Dendritic cell treated with granulocyte-macrophage colony-stimulating factor and Interleukin-4, amounts not matched to agents 40 ng/mL and 50 ng/mL, for 4 days (primary cell): ENCODE measurements around the gene EXOC4.

Experiments used
- H3K27ac Mint-ChIP-seq: one replicate; pipeline ENCODE4 v1.8.0; 2022; ENCODE audit warnings: mild to moderate bottlenecking, mixed read lengths
- H3K27me3 Mint-ChIP-seq: one replicate; pipeline ENCODE4 v1.8.0; 2022; ENCODE audit warnings: mild to moderate bottlenecking, mixed read lengths
- H3K36me3 Mint-ChIP-seq: one replicate; pipeline ENCODE4 v1.8.0; 2022; ENCODE audit warnings: low read depth, mixed read lengths
- H3K4me1 Mint-ChIP-seq: one replicate; pipeline ENCODE4 v1.8.0; 2022; ENCODE audit warnings: low read depth, mixed read lengths
- H3K4me3 Mint-ChIP-seq: one replicate; pipeline ENCODE4 v1.8.0; 2022; ENCODE audit warnings: mild to moderate bottlenecking, moderate library complexity, mixed read lengths
- H3K9me3 Mint-ChIP-seq: one replicate; pipeline ENCODE4 v1.8.0; 2022; ENCODE audit warnings: mixed read lengths
- intact Hi-C: fragments of 100-400 bp; cut with micrococcal nuclease; formaldehyde crosslinking; loops from one replicate; pipeline ENCODE4 v1.15.0; 2022

The EXOC4 gene

GRCh38 chr7:133819695-133820094 is 566.8 kb downstream of the EXOC4 start:
- Mint-ChIP-seq H3K36me3 (peaks cover 39% of the 10 kb centered on the region), H3K9me3 (no peaks in the 10 kb centered on the region), H3K27ac (no peak overlapping the region), H3K27me3 (no peaks in the 10 kb centered on the region), H3K4me1 (no peaks in the 10 kb centered on the region), H3K4me3 (no peak overlapping the region)
- intact Hi-C loops: no loop called here

GRCh38 chr7:133820584-133820983 is 567.7 kb downstream of the EXOC4 start:
- Mint-ChIP-seq H3K9me3 (no peaks in the 10 kb centered on the region), H3K4me1 (no peaks in the 10 kb centered on the region), H3K27ac (no peak overlapping the region), H3K36me3 (peaks cover 39% of the 10 kb centered on the region), H3K27me3 (no peaks in the 10 kb centered on the region), H3K4me3 (no peak overlapping the region)
- intact Hi-C loops: no loop called here

- Mint-ChIP-seq H3K27ac (no peak overlapping the region), H3K4me1 (no peaks in the 10 kb centered on the region), H3K9me3 (no peaks in the 10 kb centered on the region), H3K4me3 (no peak overlapping the region), H3K27me3 (no peaks in the 10 kb centered on the region), H3K36me3 (peaks cover 39% of the 10 kb centered on the region)
- intact Hi-C loops: no loop called here
Observed at GRCh38 chr7:133821171-133821570, 568.3 kb downstream of the EXOC4 start.

GRCh38 chr7:133822001-133822641 is 569.2 kb downstream of the EXOC4 start:
- H3K9me3 Mint-ChIP-seq: no peaks in the 10 kb centered on the region
- H3K4me1 Mint-ChIP-seq: no peaks in the 10 kb centered on the region
- H3K4me3 Mint-ChIP-seq: no peak overlapping the region
- H3K27ac Mint-ChIP-seq: no peak overlapping the region
- no peaks in the 10 kb centered on the region for H3K27me3 Mint-ChIP-seq
- intact Hi-C loops: no loop called here
- H3K36me3 Mint-ChIP-seq: peaks cover 37% of the 10 kb centered on the region

- H3K27ac Mint-ChIP-seq: no peak overlapping the region
- intact Hi-C loops: no loop called here
Observed at GRCh38 chr7:133822868-133823552, 570.1 kb downstream of the EXOC4 start.

GRCh38 chr7:133824132-133824531 is 571.3 kb downstream of the EXOC4 start:
- no peak overlapping the region for H3K27ac Mint-ChIP-seq
- intact Hi-C loops: no loop called here
- no peaks in the 10 kb centered on the region for H3K4me1 Mint-ChIP-seq
- no peak overlapping the region for H3K4me3 Mint-ChIP-seq
- no peaks in the 10 kb centered on the region for H3K9me3 Mint-ChIP-seq
- no peaks in the 10 kb centered on the region for H3K27me3 Mint-ChIP-seq
- peaks cover 20% of the 10 kb centered on the region for H3K36me3 Mint-ChIP-seq

More at GRCh38 chr7:133822868-133823552, 570.1 kb downstream of the EXOC4 start:
- Mint-ChIP-seq H3K9me3 (no peaks in the 10 kb centered on the region), H3K4me1 (no peaks in the 10 kb centered on the region), H3K36me3 (peaks cover 30% of the 10 kb centered on the region), H3K4me3 (no peak overlapping the region), H3K27me3 (no peaks in the 10 kb centered on the region)

- Mint-ChIP-seq H3K4me3 (no peak overlapping the region), H3K36me3 (peaks cover 15% of the 10 kb centered on the region), H3K27me3 (no peaks in the 10 kb centered on the region), H3K9me3 (peaks cover 14% of the 10 kb centered on the region), H3K27ac (no peak overlapping the region), H3K4me1 (no peaks in the 10 kb centered on the region)
- intact Hi-C loops: no loop called here
Observed at GRCh38 chr7:133827707-133828623, 575.1 kb downstream of the EXOC4 start.

GRCh38 chr7:133828906-133829305 is 576.0 kb downstream of the EXOC4 start:
- H3K27me3 Mint-ChIP-seq: no peaks in the 10 kb centered on the region
- peaks cover 15% of the 10 kb centered on the region for H3K36me3 Mint-ChIP-seq

GRCh38 chr7:133829336-133829897 is 576.5 kb downstream of the EXOC4 start:
- Mint-ChIP-seq H3K36me3 (peaks cover 15% of the 10 kb centered on the region), H3K27me3 (no peaks in the 10 kb centered on the region), H3K9me3 (peaks cover 22% of the 10 kb centered on the region), H3K27ac (no peak overlapping the region), H3K4me3 (no peak overlapping the region), H3K4me1 (no peaks in the 10 kb centered on the region)
- intact Hi-C loops: no loop called here

More at GRCh38 chr7:133828906-133829305, 576.0 kb downstream of the EXOC4 start:
- H3K27ac Mint-ChIP-seq: no peak overlapping the region
- intact Hi-C loops: no loop called here
- H3K9me3 Mint-ChIP-seq: peaks cover 17% of the 10 kb centered on the region
- no peaks in the 10 kb centered on the region for H3K4me1 Mint-ChIP-seq
- H3K4me3 Mint-ChIP-seq: no peak overlapping the region

GRCh38 chr7:133830081-133830480 is 577.2 kb downstream of the EXOC4 start:
- Mint-ChIP-seq H3K4me3 (no peak overlapping the region), H3K4me1 (no peaks in the 10 kb centered on the region), H3K27me3 (no peaks in the 10 kb centered on the region), H3K9me3 (peaks cover 23% of the 10 kb centered on the region), H3K27ac (no peak overlapping the region), H3K36me3 (peaks cover 15% of the 10 kb centered on the region)
- intact Hi-C loops: no loop called here

GRCh38 chr7:133836666-133837065 is 583.8 kb downstream of the EXOC4 start:
- no peak overlapping the region for H3K4me3 Mint-ChIP-seq
- H3K4me1 Mint-ChIP-seq: no peaks in the 10 kb centered on the region
- no peak overlapping the region for H3K27ac Mint-ChIP-seq
- peaks cover 19% of the 10 kb centered on the region for H3K9me3 Mint-ChIP-seq
- H3K36me3 Mint-ChIP-seq: peaks cover 9% of the 10 kb centered on the region
- intact Hi-C loops: no loop called here
- no peaks in the 10 kb centered on the region for H3K27me3 Mint-ChIP-seq

GRCh38 chr7:133837224-133837623 is 584.3 kb downstream of the EXOC4 start:
- Mint-ChIP-seq H3K9me3 (peaks cover 14% of the 10 kb centered on the region), H3K4me3 (no peak overlapping the region), H3K27ac (no peak overlapping the region), H3K27me3 (no peaks in the 10 kb centered on the region), H3K4me1 (no peaks in the 10 kb centered on the region), H3K36me3 (peaks cover 5% of the 10 kb centered on the region)
- intact Hi-C loops: no loop called here

GRCh38 chr7:133839121-133839520 is 586.2 kb downstream of the EXOC4 start:
- Mint-ChIP-seq H3K27ac (no peak overlapping the region), H3K9me3 (peaks cover 4% of the 10 kb centered on the region), H3K36me3 (no peaks in the 10 kb centered on the region), H3K4me3 (no peak overlapping the region), H3K27me3 (no peaks in the 10 kb centered on the region), H3K4me1 (no peaks in the 10 kb centered on the region)
- intact Hi-C loops: no loop called here

- Mint-ChIP-seq H3K27me3 (no peaks in the 10 kb centered on the region), H3K27ac (no peak overlapping the region), H3K9me3 (no peaks in the 10 kb centered on the region), H3K4me1 (no peaks in the 10 kb centered on the region), H3K36me3 (no peaks in the 10 kb centered on the region), H3K4me3 (no peak overlapping the region)
- intact Hi-C loops: no loop called here
Observed at GRCh38 chr7:133843341-133843740, 590.5 kb downstream of the EXOC4 start.
